H9 (cell line): ENCODE measurements around the gene APLN. TPM values are rescaled to one million over a fixed set of nuclear protein-coding genes. Genes with fewer than 3 reads are reported as not detected.
A peak's percentile ranks its signal among the peaks of the same experiment; 100 is the strongest.

Experiments
- DNase-seq: peaks from one replicate; pipeline ENCODE4 v3.0.0-alpha.2; 2017
- H2AFZ ChIP-seq: one replicate; pipeline ENCODE4 v1.6.1; 2013; ENCODE audit warnings: mild to moderate bottlenecking, low read length, control low read depth, moderate library complexity
- H2AK5ac ChIP-seq: 2 replicates; pipeline ENCODE4 v1.6.1; 2013; ENCODE audit warnings: low read length, control low read depth, mixed read lengths; ENCODE audit not compliant: insufficient read length
- H2BK120ac ChIP-seq: one replicate; pipeline ENCODE4 v1.6.1; 2013; ENCODE audit warnings: low read depth, mild to moderate bottlenecking, low read length, control low read depth, inconsistent platforms; ENCODE audit not compliant: poor library complexity, severe bottlenecking
- H2BK12ac ChIP-seq: 2 replicates; pipeline ENCODE4 v1.6.1; 2013; ENCODE audit warnings: low read length, control low read depth, mixed read lengths, low read depth; ENCODE audit not compliant: insufficient read length
- H2BK15ac ChIP-seq: 2 replicates; pipeline ENCODE4 v1.6.1; 2013; ENCODE audit warnings: low read depth, low read length, control low read depth
- H2BK20ac ChIP-seq: one replicate; pipeline ENCODE4 v1.6.1; 2013; ENCODE audit warnings: low read depth, mild to moderate bottlenecking, low read length, control low read depth, inconsistent platforms; ENCODE audit not compliant: poor library complexity, severe bottlenecking
- H2BK5ac ChIP-seq: 2 replicates; pipeline ENCODE4 v1.6.1; 2013; ENCODE audit warnings: low read length, control low read depth, mixed read lengths; ENCODE audit not compliant: insufficient read length
- H3K14ac ChIP-seq: 2 replicates; pipeline ENCODE4 v1.6.1; 2013; ENCODE audit warnings: low read length, control low read depth; ENCODE audit not compliant: insufficient read depth
- H3K18ac ChIP-seq: 2 replicates; pipeline ENCODE4 v1.6.1; 2013; ENCODE audit warnings: low read depth, mild to moderate bottlenecking, mixed read lengths, low read length, control low read depth; ENCODE audit not compliant: insufficient read length
- H3K23ac ChIP-seq: 2 replicates; pipeline ENCODE4 v1.6.1; 2013; ENCODE audit warnings: low read length, control low read depth, mixed read lengths, low read depth; ENCODE audit not compliant: insufficient read length
- H3K23me2 ChIP-seq: 2 replicates; pipeline ENCODE4 v1.6.1; 2013; ENCODE audit warnings: low read depth, mild to moderate bottlenecking, mixed read lengths, low read length, control low read depth; ENCODE audit not compliant: insufficient read length, poor library complexity, severe bottlenecking
- H3K27ac ChIP-seq: 2 replicates; pipeline ENCODE4 v1.5.1; 2013; ENCODE audit warnings: low read length, control low read depth, mixed read lengths, low read depth; ENCODE audit not compliant: insufficient read length
- H3K27me3 ChIP-seq: 2 replicates; pipeline ENCODE4 v1.6.1; 2013; ENCODE audit warnings: low read length, control low read depth, inconsistent platforms; ENCODE audit not compliant: insufficient read depth
- H3K4ac ChIP-seq: 2 replicates; pipeline ENCODE4 v1.6.1; 2013; ENCODE audit warnings: low read depth, mild to moderate bottlenecking, control low read depth, inconsistent platforms, low read length, moderate library complexity
- H3K4me1 ChIP-seq: 2 replicates; pipeline ENCODE4 v1.6.1; 2013; ENCODE audit warnings: low read length, control low read depth, inconsistent platforms; ENCODE audit not compliant: insufficient read depth
- H3K4me2 ChIP-seq: 2 replicates; pipeline ENCODE4 v1.6.1; 2013; ENCODE audit warnings: low read length, control low read depth, mixed read lengths; ENCODE audit not compliant: insufficient read length, insufficient read depth
- H3K56ac ChIP-seq: 2 replicates; pipeline ENCODE4 v1.6.1; 2013; ENCODE audit warnings: low read depth, mild to moderate bottlenecking, mixed read lengths, low read length, control low read depth; ENCODE audit not compliant: insufficient read length
- H3K79me1 ChIP-seq: 2 replicates; pipeline ENCODE4 v1.6.1; 2013; ENCODE audit warnings: low read depth, mild to moderate bottlenecking, moderate library complexity, low read length, control low read depth, inconsistent platforms; ENCODE audit not compliant: insufficient read depth, poor library complexity, severe bottlenecking
- H3K79me2 ChIP-seq: 2 replicates; pipeline ENCODE4 v1.6.1; 2013; ENCODE audit warnings: low read length, control low read depth, inconsistent platforms; ENCODE audit not compliant: insufficient read depth
- H3K9ac ChIP-seq: 2 replicates; pipeline ENCODE4 v1.6.1; 2013; ENCODE audit warnings: low read length, control low read depth, mixed read lengths; ENCODE audit not compliant: insufficient read length; ENCODE audit errors: extremely low read depth
- H3K9me3 ChIP-seq: one replicate; pipeline ENCODE4 v1.6.1; 2013; ENCODE audit warnings: low read depth, low read length, inconsistent platforms; ENCODE audit not compliant: control insufficient read depth
- H3T11ph ChIP-seq: one replicate; pipeline ENCODE4 v1.6.1; 2013; ENCODE audit warnings: mild to moderate bottlenecking, low read length, control low read depth, inconsistent platforms
- H4K20me1 ChIP-seq: one replicate; pipeline ENCODE4 v1.6.1; 2013; ENCODE audit not compliant: control insufficient read depth, insufficient read length, insufficient read depth
- H4K5ac ChIP-seq: 2 replicates; pipeline ENCODE4 v1.6.1; 2013; ENCODE audit warnings: low read depth, mild to moderate bottlenecking, mixed read lengths, low read length, control low read depth; ENCODE audit not compliant: insufficient read length
- H4K8ac ChIP-seq: replicated peaks from 2 replicates; pipeline ENCODE4 v1.6.1; 2013; ENCODE audit warnings: low read length, control low read depth, mixed read lengths, low read depth; ENCODE audit not compliant: insufficient read length
- H4K91ac ChIP-seq: 2 replicates; pipeline ENCODE4 v1.6.1; 2013; ENCODE audit warnings: low read depth, mild to moderate bottlenecking, moderate library complexity, mixed read lengths, low read length, control low read depth; ENCODE audit not compliant: insufficient read length
- H3K27ac Mint-ChIP-seq, 3 experiments: 2 replicates in 2 of 3; 3 replicates in 1 of 3; pipeline ENCODE4 v1.8.0; 2020 to 2021; ENCODE audit warnings: mixed read lengths in 3 of 3, mild to moderate bottlenecking in 1 of 3, moderate library complexity in 1 of 3
- H3K27me3 Mint-ChIP-seq: 2 replicates; pipeline ENCODE4 v1.8.0; 2021; ENCODE audit warnings: low read depth, mild to moderate bottlenecking, moderate library complexity, mixed read lengths
- H3K36me3 Mint-ChIP-seq, 3 experiments: 2 replicates in 2 of 3; 3 replicates in 1 of 3; pipeline ENCODE4 v1.8.0; 2020 to 2021; ENCODE audit warnings: low read depth in 3 of 3, mixed read lengths in 3 of 3; ENCODE audit not compliant: insufficient read depth in 1 of 3
- H3K4me1 Mint-ChIP-seq, 2 experiments: 2 replicates each; pipeline ENCODE4 v1.8.0; 2020; ENCODE audit warnings: mixed read lengths in 2 of 2
- H3K4me3 Mint-ChIP-seq, 2 experiments: 2 replicates in 1 of 2; 3 replicates in 1 of 2; pipeline ENCODE4 v1.8.0; 2020 to 2021; ENCODE audit warnings: mild to moderate bottlenecking in 2 of 2, mixed read lengths in 2 of 2, moderate library complexity in 1 of 2
- H3K9me3 Mint-ChIP-seq, 2 experiments: 2 replicates in 1 of 2; 3 replicates in 1 of 2; pipeline ENCODE4 v1.8.0; 2020; ENCODE audit warnings: mild to moderate bottlenecking in 2 of 2, mixed read lengths in 2 of 2, moderate library complexity in 1 of 2
- CTCF ChIP-seq: fragments of 200-600 bp; sonication (generic); conservative IDR thresholded peaks from 3 replicates; pipeline ENCODE4 v1.8.0; 2021; ENCODE audit warnings: antibody characterized with exemption, mild to moderate bottlenecking
- WGBS: extraction: QIAGEN DNeasy Blood & Tissue Kit; methylation state at CpG from one replicate; pipeline ENCODE4 v1.1.7; 2013; ENCODE audit warnings: missing lambda C conversion rate, low lambda C conversion rate, mixed read lengths; ENCODE audit not compliant: insufficient read length; ENCODE audit errors: extremely low coverage; 5-methylcytosine and 5-hydroxymethylcytosine counted together
- total RNA-seq: library from RNA; stranded (reverse); gene quantifications from 2 replicates; pipeline ENCODE4 v1.2.1, GENCODE V29; 2021

APLN gene
- total RNA-seq, 1 experiment from 2014 or later, result 0.24 TPM

- Histone ChIP-seq H3T11ph (no peak overlapping the region), H3K27ac (no peak overlapping the region), H3K23ac (no peak overlapping the region), H4K5ac (no peak overlapping the region), H3K14ac (no peak overlapping the region), H3K18ac (no peak overlapping the region), H2BK120ac (no peak overlapping the region), H2BK5ac (no peak overlapping the region), H3K4me2 (no peak overlapping the region), H3K23me2 (no peaks in the 10 kb centered on the region), H2BK12ac (no peak overlapping the region), H3K27me3 (no peaks in the 10 kb centered on the region), H2AFZ (no peak overlapping the region), H2BK20ac (no peak overlapping the region), H3K4me1 (no peaks in the 10 kb centered on the region), H4K91ac (no peak overlapping the region), H4K20me1 (no peaks in the 10 kb centered on the region), H3K56ac (no peak overlapping the region), H3K79me1 (no peaks in the 10 kb centered on the region), H3K9me3 (no peaks in the 10 kb centered on the region), H2AK5ac (no peak overlapping the region), H3K9ac (no peak overlapping the region), H2BK15ac (no peak overlapping the region), H3K79me2 (no peaks in the 10 kb centered on the region), H4K8ac (no peak overlapping the region), H3K4ac (no peak overlapping the region)
- Mint-ChIP-seq H3K27ac (no peak overlapping the region; a peak in 1 of 7 replicates), H3K36me3 (peaks cover 0 to 11% (median 6%) of the 10 kb centered on the region in 3 experiments; a peak in 3 of 7 replicates), H3K9me3 (no peaks in the 10 kb centered on the region), H3K4me3 (no peak overlapping the region), H3K4me1 (peaks cover 18 to 30% of the 10 kb centered on the region in 2 experiments), H3K27me3 (peaks cover 9% of the 10 kb centered on the region)
- peak; percentile 83 for TF ChIP-seq CTCF
- WGBS, result no CpG with 5 or more reads among the region's 11 CpGs
- DNase-seq, result no peak
These were observed 53.8 kb downstream of the APLN start for GRCh38 chrX:129600981-129601424.
